ENCODE data around the gene ACOT6. TPM values are rescaled to one million over a fixed set of nuclear protein-coding genes. Genes with fewer than 3 reads are reported as not detected.

The ACOT6 gene

Small RNA genes within 50 kb of the gene (small RNA-seq; reads per million reads assigned to genes)
- not detected for gene RNU6-240P (ENCODE audit: insufficient read depth)
